Neural crest cell (in vitro differentiated cells): ENCODE measurements around the gene CELF4. TPM values are rescaled to one million over a fixed set of nuclear protein-coding genes. Genes with fewer than 3 reads are reported as not detected.

ENCODE experiments used
- DNase-seq: peaks from one replicate; pipeline ENCODE4 v3.0.0; 2021; ENCODE audit warnings: low read depth, mixed read lengths, low spot score
- H3K27ac Mint-ChIP-seq: one replicate; pipeline ENCODE4 v1.8.0; 2021; ENCODE audit warnings: mild to moderate bottlenecking, mixed read lengths; ENCODE audit not compliant: unreplicated experiment
- H3K27me3 Mint-ChIP-seq: 2 replicates; pipeline ENCODE4 v1.8.0; 2021; ENCODE audit warnings: low read depth, mild to moderate bottlenecking, mixed read lengths
- H3K36me3 Mint-ChIP-seq: 2 replicates; pipeline ENCODE4 v1.8.0; 2021; ENCODE audit warnings: low read depth, mild to moderate bottlenecking, mixed read lengths
- H3K4me1 Mint-ChIP-seq: 2 replicates; pipeline ENCODE4 v1.8.0; 2021; ENCODE audit warnings: mixed read lengths
- H3K4me3 Mint-ChIP-seq: one replicate; pipeline ENCODE4 v1.8.0; 2021; ENCODE audit warnings: mild to moderate bottlenecking, mixed read lengths
- H3K9me3 Mint-ChIP-seq: 2 replicates; pipeline ENCODE4 v1.8.0; 2021; ENCODE audit warnings: mixed read lengths
- total RNA-seq: library from RNA; stranded (reverse); gene quantifications from 2 replicates; pipeline ENCODE4 v1.2.1, GENCODE V29; 2021
- TF ChIP-seq, protein P1 (sequence below): fragments of 200-600 bp; sonication (generic); conservative IDR thresholded peaks from 2 replicates; pipeline ENCODE4 v1.5.0; 2021; ENCODE audit warnings: antibody characterized with exemption, mild to moderate bottlenecking

Gene CELF4
- total RNA-seq, 1 donor from 2014 or later = 1.9 TPM

DNA sequence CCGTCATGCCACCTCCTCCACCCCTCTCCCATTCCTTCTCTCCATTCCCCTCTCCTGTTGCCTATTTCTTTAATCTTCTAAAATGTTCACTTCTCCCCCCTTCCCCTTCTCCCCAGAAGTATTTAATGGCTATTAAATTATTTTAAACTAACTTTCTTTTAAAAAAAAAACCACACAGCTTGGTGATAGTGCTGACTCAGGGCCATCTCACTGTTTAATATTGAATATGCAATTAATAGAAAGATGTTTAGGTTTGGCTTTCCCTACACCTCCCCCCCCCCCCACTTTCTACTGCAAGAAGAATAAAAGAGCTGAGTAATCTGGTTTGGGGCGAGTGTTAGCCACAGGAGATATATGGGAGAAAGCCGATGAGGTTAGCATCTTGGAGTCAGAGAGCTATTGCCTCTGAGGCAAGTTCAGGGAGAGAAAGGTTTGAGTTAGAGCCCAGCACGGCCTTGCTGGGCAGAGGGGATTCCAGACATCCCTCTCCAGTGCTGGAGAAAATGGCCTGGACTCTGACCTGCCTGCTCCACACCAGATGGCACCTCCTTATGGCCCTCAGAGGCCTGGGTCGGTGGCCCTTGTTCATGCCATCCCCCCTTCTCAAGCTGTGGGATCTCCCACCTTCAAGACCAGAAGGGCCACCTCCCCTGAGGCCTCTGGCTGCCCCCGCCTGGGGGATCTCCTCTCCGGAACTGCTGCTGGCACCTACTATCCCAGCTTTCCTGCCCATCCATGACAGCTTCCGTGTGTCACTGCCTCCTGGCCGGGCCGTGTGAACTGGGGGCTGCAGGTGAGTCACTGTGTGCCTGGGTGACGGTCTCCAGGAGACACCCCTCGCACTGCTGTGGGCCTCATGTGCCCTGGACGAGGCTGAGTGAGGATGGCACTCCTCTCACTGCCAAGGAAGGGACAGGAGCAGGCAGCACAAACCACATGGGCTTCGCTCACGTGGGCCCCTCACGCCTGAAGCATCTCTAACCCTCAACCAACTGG is 246.9 kb downstream of the CELF4 start:
- H3K9me3 Mint-ChIP-seq = no peaks in the 10 kb centered on the region

DNA sequence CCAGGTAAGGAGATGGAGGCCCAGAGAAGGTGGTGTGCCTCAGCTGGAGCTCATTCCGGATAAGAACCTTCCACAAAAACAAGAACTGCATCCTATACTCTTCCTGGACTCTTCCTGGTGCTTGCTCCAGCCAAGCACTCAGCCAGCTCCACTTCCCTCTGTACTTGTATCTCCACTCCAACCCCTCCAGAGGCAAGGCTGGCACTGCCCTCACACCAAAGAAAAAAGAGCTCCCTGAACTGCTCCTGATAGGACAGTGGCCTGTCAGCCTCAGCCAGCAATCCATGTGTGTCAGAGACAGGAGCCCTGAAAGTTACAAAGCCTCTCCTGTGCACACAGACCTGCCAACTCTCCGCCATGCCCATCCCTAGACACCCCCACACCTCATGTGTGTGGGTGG is 248.1 kb downstream of the CELF4 start:
- no peak for DNase-seq
- no peaks in the 10 kb centered on the region for H3K27me3 Mint-ChIP-seq
- H3K4me3 Mint-ChIP-seq = no peak overlapping the region
- TF ChIP-seq, protein P1, sequence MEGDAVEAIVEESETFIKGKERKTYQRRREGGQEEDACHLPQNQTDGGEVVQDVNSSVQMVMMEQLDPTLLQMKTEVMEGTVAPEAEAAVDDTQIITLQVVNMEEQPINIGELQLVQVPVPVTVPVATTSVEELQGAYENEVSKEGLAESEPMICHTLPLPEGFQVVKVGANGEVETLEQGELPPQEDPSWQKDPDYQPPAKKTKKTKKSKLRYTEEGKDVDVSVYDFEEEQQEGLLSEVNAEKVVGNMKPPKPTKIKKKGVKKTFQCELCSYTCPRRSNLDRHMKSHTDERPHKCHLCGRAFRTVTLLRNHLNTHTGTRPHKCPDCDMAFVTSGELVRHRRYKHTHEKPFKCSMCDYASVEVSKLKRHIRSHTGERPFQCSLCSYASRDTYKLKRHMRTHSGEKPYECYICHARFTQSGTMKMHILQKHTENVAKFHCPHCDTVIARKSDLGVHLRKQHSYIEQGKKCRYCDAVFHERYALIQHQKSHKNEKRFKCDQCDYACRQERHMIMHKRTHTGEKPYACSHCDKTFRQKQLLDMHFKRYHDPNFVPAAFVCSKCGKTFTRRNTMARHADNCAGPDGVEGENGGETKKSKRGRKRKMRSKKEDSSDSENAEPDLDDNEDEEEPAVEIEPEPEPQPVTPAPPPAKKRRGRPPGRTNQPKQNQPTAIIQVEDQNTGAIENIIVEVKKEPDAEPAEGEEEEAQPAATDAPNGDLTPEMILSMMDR = no peak
- no peak overlapping the region for H3K27ac Mint-ChIP-seq
- no peaks in the 10 kb centered on the region for H3K9me3 Mint-ChIP-seq
- H3K4me1 Mint-ChIP-seq = no peaks in the 10 kb centered on the region
- H3K36me3 Mint-ChIP-seq = no peaks in the 10 kb centered on the region

More for the DNA sequence above, 246.9 kb downstream of the CELF4 start:
- no peak for DNase-seq
- Mint-ChIP-seq H3K4me1 (no peaks in the 10 kb centered on the region), H3K4me3 (no peak overlapping the region), H3K27ac (no peak overlapping the region), H3K27me3 (no peaks in the 10 kb centered on the region), H3K36me3 (no peaks in the 10 kb centered on the region)
- TF ChIP-seq, protein P1 = no peak

DNA sequence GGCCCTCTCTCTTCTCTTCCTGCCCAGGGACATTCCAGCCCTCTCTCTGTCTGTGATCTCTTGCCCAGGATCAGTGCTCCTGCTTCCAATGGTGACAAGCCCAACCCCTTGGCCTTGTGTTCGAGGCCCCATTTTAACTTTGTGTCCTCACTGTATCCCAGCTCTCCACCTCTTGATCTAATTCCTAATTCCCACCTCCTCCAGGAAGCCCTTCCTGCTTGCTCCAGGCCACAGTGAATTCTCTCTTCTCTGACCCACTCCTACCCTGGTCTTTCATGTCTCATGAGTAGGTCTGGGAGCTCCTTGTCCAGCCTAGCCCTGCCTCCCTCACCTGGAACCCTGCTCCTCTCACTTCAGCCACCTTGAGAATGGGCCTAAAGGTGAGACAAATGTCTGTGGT is 249.1 kb downstream of the CELF4 start:
- Mint-ChIP-seq H3K4me3 (no peak overlapping the region), H3K27me3 (no peaks in the 10 kb centered on the region), H3K4me1 (no peaks in the 10 kb centered on the region), H3K9me3 (no peaks in the 10 kb centered on the region), H3K27ac (no peak overlapping the region), H3K36me3 (no peaks in the 10 kb centered on the region)
- TF ChIP-seq, protein P1 = no peak
- DNase-seq = no peak

DNA sequence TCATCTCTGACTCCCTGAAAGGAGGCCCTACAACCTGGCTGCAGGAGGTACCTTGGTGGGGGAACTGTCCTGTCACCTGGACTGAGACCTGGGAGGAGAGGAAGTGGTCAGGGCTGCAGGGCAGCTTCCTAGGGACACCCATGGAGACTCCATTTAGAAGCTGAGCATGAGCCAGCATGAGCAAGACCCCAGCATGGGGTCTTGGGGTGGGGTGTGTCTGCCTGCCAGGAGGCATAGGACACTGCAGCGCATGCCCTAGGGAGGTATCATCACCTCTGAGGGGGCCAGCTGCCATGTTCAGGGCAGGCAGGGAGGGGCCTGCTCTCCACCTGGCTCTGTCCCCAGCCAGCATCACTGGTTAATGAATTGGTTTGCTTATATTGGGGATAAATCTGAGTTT is 249.7 kb downstream of the CELF4 start:
- H3K27ac Mint-ChIP-seq = no peak overlapping the region
- H3K27me3 Mint-ChIP-seq = no peaks in the 10 kb centered on the region
- no peaks in the 10 kb centered on the region for H3K9me3 Mint-ChIP-seq
- H3K36me3 Mint-ChIP-seq = no peaks in the 10 kb centered on the region
- no peaks in the 10 kb centered on the region for H3K4me1 Mint-ChIP-seq
- H3K4me3 Mint-ChIP-seq = no peak overlapping the region
- no peak for DNase-seq
- TF ChIP-seq, protein P1 = no peak

GRCh38 chr18:37314534-37314933 is 251.1 kb downstream of the CELF4 start:
- no peak overlapping the region for H3K27ac Mint-ChIP-seq
- H3K4me3 Mint-ChIP-seq = no peak overlapping the region

More at GRCh38 chr18:37314534-37314933, 251.1 kb downstream of the CELF4 start:
- Mint-ChIP-seq H3K27me3 (no peaks in the 10 kb centered on the region), H3K36me3 (no peaks in the 10 kb centered on the region), H3K9me3 (no peaks in the 10 kb centered on the region), H3K4me1 (peaks cover 11% of the 10 kb centered on the region)
- TF ChIP-seq, protein P1 = no peak
- no peak for DNase-seq
